ENCODE data around the gene ZNF670.
"Not testable (repeated sequence)": the region's sequence is repeated elsewhere in the genome, so short reads cannot be mapped to it uniquely, and the experiment has no call there.

The ZNF670 gene

GRCh38 chr1:247037511-247038320, 40.9 kb downstream of the ZNF670 start:
- no peak for DNase-seq

GRCh38 chr1:247032306-247032705, 46.3 kb downstream of the ZNF670 start:
- not testable (repeated sequence) for DNase-seq
